ENCODE data around the gene PGM5. TPM values are rescaled to one million over a fixed set of nuclear protein-coding genes. Genes with fewer than 3 reads are reported as not detected.

PGM5 gene
- total and polyA plus RNA-seq, 5 experiments from 2014 or later = not detected

DNA sequence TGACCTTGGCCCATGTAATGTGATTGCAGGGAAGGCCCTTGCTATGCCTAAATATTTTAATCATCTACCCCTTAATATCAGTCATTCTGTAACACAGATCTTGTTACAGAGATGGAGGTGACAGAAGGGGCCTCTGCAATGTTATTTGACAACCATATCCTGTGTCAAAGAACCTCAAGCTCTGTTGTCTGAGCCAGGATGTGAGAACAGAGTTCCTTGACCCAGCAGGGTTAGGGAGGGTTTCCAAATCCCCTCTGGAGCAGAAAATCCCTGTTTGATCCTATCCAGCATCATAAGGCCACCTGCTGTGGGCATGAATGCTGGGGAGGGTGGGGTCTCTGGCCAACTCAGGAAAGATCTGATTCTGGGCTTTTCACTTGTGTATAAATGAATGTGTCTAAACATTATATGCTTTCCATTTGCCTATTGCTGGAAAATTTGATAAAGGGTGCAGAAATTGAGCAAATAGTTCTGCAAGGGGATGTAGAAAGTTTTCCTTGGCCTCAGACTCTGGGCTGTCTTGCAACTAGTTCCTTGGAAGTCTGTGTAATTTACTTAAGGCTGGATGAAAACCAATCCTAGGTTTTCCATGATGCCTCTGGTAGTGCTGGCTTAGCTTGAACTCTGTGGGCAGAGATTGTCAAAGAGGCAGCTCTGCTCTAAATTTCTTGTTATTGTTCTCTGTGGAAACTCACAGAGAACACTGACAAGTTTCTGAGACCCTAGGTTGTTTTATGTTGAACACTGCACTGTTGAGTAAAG, 71.0 kb downstream of the PGM5 start:
- no peak overlapping the region for H3K4me3 Mint-ChIP-seq
- H3K4me1 Mint-ChIP-seq = no peaks in the 10 kb centered on the region
- no peak for ATAC-seq
- peaks cover 0 to 5% (median 0%) of the 10 kb centered on the region in 9 donors for H3K9me3 Mint-ChIP-seq
- no peak for DNase-seq
- peaks cover 4 to 29% (median 7%) of the 10 kb centered on the region in 5 donors for H3K27me3 Mint-ChIP-seq
- H3K27ac Mint-ChIP-seq = no peak overlapping the region
- H3K36me3 Mint-ChIP-seq = peaks cover 0 to 3% (median 0%) of the 10 kb centered on the region in 3 donors
- POLR2A ChIA-PET = no interaction called here

DNA sequence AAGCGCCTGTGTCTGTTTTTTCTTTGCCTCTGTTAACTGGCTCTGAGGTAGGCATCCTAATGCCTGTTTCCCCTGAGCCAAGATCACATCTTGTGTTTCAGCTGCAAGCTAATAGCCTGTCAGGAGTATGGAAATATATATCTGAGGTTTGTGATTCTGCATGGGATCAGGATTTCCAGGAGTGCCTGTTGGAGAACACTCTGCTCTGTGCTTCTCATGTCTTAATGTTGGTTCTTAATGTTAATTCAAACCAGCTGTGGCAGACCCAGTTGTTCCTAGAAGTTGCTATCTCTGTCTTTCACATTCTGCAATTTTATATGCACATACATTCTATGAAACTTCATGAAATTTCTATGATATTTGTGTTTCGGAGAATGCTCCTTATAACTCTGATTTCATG, 72.1 kb downstream of the PGM5 start:
- Mint-ChIP-seq H3K4me3 (no peak overlapping the region), H3K36me3 (peaks cover 0 to 2% (median 0%) of the 10 kb centered on the region in 3 donors), H3K9me3 (peaks cover 0 to 5% (median 0%) of the 10 kb centered on the region in 9 donors), H3K27me3 (peaks cover 1 to 20% (median 7%) of the 10 kb centered on the region in 5 donors), H3K4me1 (no peaks in the 10 kb centered on the region), H3K27ac (no peak overlapping the region)
- POLR2A ChIA-PET = no interaction called here
- DNase-seq = no peak
- no peak for ATAC-seq

GRCh38 chr9:68429631-68430030, 73.2 kb downstream of the PGM5 start:
- no peak for ATAC-seq
- no peak overlapping the region for H3K27ac Mint-ChIP-seq
- no peaks in the 10 kb centered on the region for H3K36me3 Mint-ChIP-seq
- H3K4me1 Mint-ChIP-seq = no peaks in the 10 kb centered on the region
- H3K9me3 Mint-ChIP-seq = peaks cover 0 to 3% (median 0%) of the 10 kb centered on the region in 9 donors
- POLR2A ChIA-PET = no interaction called here
- DNase-seq = no peak
- H3K4me3 Mint-ChIP-seq = no peak overlapping the region
- H3K27me3 Mint-ChIP-seq = peaks cover 1 to 8% (median 4%) of the 10 kb centered on the region in 5 donors

DNA sequence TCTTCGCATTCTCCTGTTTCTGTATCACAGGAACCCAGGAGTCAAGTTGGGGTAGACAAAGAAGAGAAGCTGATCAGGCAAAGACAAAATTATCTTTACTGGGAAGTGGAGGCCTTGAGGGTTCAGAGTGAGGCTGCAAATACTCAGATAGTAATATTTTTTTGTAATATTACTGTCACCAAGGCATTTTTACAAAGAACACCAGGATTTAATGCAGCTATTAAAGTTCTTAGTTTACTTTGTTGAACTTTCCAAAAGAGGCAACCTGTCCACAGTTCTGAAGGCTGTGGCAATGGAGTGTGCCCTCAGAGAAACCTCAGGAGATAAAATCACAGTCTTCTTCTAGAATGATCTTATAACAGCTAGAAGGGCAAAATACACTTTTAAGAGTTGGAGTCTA, 74.9 kb downstream of the PGM5 start:
- no peaks in the 10 kb centered on the region for H3K36me3 Mint-ChIP-seq
- no peak for ATAC-seq
- H3K27me3 Mint-ChIP-seq = peaks cover 1 to 13% (median 6%) of the 10 kb centered on the region in 5 donors
- POLR2A ChIA-PET = no interaction called here
- DNase-seq = no peak
- no peaks in the 10 kb centered on the region for H3K9me3 Mint-ChIP-seq
- H3K27ac Mint-ChIP-seq = no peak overlapping the region
- H3K4me3 Mint-ChIP-seq = no peak overlapping the region
- no peaks in the 10 kb centered on the region for H3K4me1 Mint-ChIP-seq

- no peak for DNase-seq
- H3K27ac Mint-ChIP-seq = no peak overlapping the region
- no peaks in the 10 kb centered on the region for H3K4me1 Mint-ChIP-seq
- H3K36me3 Mint-ChIP-seq = no peaks in the 10 kb centered on the region
- peaks cover 0 to 4% (median 0%) of the 10 kb centered on the region in 9 donors for H3K9me3 Mint-ChIP-seq
- H3K4me3 Mint-ChIP-seq = no peak overlapping the region
- POLR2A ChIA-PET = no interaction called here
- no peak for ATAC-seq
- peaks cover 1 to 19% (median 11%) of the 10 kb centered on the region in 5 donors for H3K27me3 Mint-ChIP-seq
Measured at GRCh38 chr9:68433531-68434110, 77.2 kb downstream of the PGM5 start.

GRCh38 chr9:68437785-68438184, 81.4 kb downstream of the PGM5 start:
- POLR2A ChIA-PET = no interaction called here
- no peak for ATAC-seq
- H3K27ac Mint-ChIP-seq = no peak overlapping the region
- no peak overlapping the region for H3K4me3 Mint-ChIP-seq
- no peaks in the 10 kb centered on the region for H3K4me1 Mint-ChIP-seq
- peaks cover 1 to 17% (median 16%) of the 10 kb centered on the region in 5 donors for H3K27me3 Mint-ChIP-seq
- H3K9me3 Mint-ChIP-seq = peaks cover 0 to 20% (median 11%) of the 10 kb centered on the region in 9 donors
- H3K36me3 Mint-ChIP-seq = peaks cover 0 to 15% (median 0%) of the 10 kb centered on the region in 3 donors
- no peak for DNase-seq

GRCh38 chr9:68443624-68444023, 87.2 kb downstream of the PGM5 start:
- no peak for DNase-seq
- POLR2A ChIA-PET = no interaction called here
- no peak overlapping the region for H3K4me3 Mint-ChIP-seq
- H3K36me3 Mint-ChIP-seq = peaks cover 0 to 15% (median 0%) of the 10 kb centered on the region in 3 donors
- peaks cover 0 to 20% (median 13%) of the 10 kb centered on the region in 9 donors for H3K9me3 Mint-ChIP-seq
- H3K4me1 Mint-ChIP-seq = no peaks in the 10 kb centered on the region
- no peak for ATAC-seq
- no peak overlapping the region for H3K27ac Mint-ChIP-seq
- peaks cover 4 to 25% (median 6%) of the 10 kb centered on the region in 5 donors for H3K27me3 Mint-ChIP-seq

DNA sequence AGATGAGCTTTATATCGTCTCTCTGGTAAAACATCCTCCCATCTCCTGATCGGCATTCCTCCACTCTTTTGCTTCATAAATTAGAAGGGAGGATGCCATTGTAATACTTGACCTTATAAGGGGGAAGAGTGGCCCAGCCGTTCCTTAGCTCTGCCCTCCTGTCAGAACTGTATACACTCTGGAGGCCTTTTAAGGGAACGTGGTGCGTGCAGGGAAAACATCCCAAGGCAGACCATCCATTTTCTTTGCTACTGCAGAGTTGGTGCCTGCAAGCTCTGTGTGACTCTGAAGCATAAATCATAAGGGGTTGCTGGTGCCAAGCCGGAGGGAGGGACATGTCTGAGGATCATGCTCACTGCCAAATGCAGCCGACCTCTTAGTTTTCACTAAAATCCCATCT, 90.4 kb downstream of the PGM5 start:
- no peak for ATAC-seq
- POLR2A ChIA-PET = no interaction called here
- no peaks in the 10 kb centered on the region for H3K4me1 Mint-ChIP-seq
- no peak overlapping the region for H3K27ac Mint-ChIP-seq
- peaks cover 4 to 25% (median 8%) of the 10 kb centered on the region in 5 donors for H3K27me3 Mint-ChIP-seq
- no peak for DNase-seq
- peaks cover 0 to 4% (median 0%) of the 10 kb centered on the region in 3 donors for H3K36me3 Mint-ChIP-seq
- peaks cover 0 to 7% (median 2%) of the 10 kb centered on the region in 9 donors for H3K9me3 Mint-ChIP-seq
- H3K4me3 Mint-ChIP-seq = no peak overlapping the region

DNA sequence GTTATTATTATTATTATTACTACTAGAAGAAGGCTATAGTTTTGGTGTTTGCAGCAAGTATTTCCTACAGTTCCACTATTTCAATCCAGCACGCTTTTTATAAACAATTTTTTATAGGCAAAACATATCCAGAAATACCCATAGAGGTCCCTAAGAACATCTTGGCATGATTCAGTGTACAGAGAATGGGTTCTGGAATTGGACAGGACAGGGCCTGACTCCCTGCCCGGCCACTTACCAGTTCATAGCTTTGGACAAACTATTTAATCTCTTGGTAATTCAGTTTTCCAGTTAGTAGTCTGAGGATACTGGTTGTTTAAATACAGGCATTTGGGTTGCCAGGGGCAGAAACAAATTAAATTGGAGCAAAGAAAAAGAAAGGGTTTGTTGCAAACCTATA, 91.2 kb downstream of the PGM5 start:
- POLR2A ChIA-PET = no interaction called here
- H3K27ac Mint-ChIP-seq = no peak overlapping the region
- H3K36me3 Mint-ChIP-seq = no peaks in the 10 kb centered on the region
- no peaks in the 10 kb centered on the region for H3K4me1 Mint-ChIP-seq
- no peak for DNase-seq
- peaks cover 6 to 28% (median 8%) of the 10 kb centered on the region in 5 donors for H3K27me3 Mint-ChIP-seq
- H3K9me3 Mint-ChIP-seq = peaks cover 0 to 7% (median 0%) of the 10 kb centered on the region in 9 donors
- ATAC-seq = no peak
- no peak overlapping the region for H3K4me3 Mint-ChIP-seq

DNA sequence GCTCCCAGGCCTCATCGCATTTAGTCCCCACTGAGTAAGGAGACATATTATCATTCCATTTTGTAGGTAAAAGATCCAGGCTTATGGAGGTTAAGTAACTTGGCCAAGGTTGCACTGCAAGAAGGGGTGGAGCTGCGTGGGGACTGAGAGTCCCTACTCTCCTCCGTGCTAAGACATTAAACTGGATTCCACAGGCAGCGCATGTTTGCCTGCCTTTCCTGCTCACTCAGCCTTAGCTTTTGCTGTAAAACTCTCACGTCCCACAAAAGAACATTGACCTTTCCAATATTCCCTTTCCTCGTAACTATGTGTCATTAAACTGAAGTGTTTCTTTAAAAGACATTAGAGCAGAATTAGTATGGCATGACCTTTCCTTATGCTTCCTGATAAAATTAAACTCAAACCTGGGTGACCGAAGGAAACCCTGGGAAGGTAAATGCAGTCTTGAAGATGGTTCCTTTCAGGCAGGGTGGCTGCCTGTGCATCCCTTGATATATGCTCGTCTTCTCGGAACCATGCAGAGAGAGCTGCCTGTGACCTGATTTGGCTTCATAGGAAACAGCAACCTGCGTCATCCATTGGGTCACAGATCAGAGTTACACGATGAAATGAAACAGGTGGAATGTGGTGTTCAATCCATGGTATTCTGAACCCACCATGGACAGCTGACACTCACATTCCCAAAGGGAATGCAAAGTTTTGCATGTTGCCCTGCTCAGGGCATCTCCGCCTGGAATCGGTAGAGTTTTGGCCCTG, 98.3 kb downstream of the PGM5 start:
- POLR2A ChIA-PET = no interaction called here
- Mint-ChIP-seq H3K27ac (no peak overlapping the region), H3K36me3 (no peaks in the 10 kb centered on the region), H3K9me3 (no peaks in the 10 kb centered on the region), H3K27me3 (peaks cover 2 to 13% (median 6%) of the 10 kb centered on the region in 5 donors), H3K4me3 (no peak overlapping the region), H3K4me1 (no peaks in the 10 kb centered on the region)
- ATAC-seq = no peak
- DNase-seq = no peak

DNA sequence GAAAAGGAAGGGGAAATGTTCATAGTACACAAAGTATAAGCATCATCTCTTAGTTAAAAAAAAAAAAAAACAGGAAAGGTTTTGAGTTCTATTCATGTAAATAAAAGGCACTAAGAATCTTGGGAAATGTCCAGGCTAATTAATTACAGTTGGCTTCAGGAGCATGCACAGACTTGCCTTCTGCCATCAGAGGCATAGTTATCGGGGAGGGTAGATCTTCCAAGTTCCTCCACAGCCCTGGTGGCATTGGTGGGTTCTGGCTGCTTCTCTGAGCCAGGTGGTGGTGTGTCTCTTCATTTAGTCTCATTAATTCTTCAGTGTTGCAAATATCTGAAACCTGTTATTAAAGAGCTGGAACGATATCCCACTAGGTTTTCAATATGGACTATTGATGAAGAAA, 99.0 kb downstream of the PGM5 start:
- H3K27ac Mint-ChIP-seq = no peak overlapping the region
- DNase-seq (no peak), ATAC-seq (no peak)
- H3K27me3 Mint-ChIP-seq = peaks cover 2 to 13% (median 6%) of the 10 kb centered on the region in 5 donors
- no peak overlapping the region for H3K4me3 Mint-ChIP-seq
- H3K9me3 Mint-ChIP-seq = no peaks in the 10 kb centered on the region
- POLR2A ChIA-PET = no interaction called here
- no peaks in the 10 kb centered on the region for H3K4me1 Mint-ChIP-seq
- H3K36me3 Mint-ChIP-seq = no peaks in the 10 kb centered on the region

GRCh38 chr9:68457803-68458202, 101.4 kb downstream of the PGM5 start:
- ATAC-seq (no peak), DNase-seq (no peak)
- H3K9me3 Mint-ChIP-seq = no peaks in the 10 kb centered on the region
- POLR2A ChIA-PET = no interaction called here
- H3K4me3 Mint-ChIP-seq = no peak overlapping the region
- H3K4me1 Mint-ChIP-seq = no peaks in the 10 kb centered on the region
- no peak overlapping the region for H3K27ac Mint-ChIP-seq
- H3K27me3 Mint-ChIP-seq = peaks cover 0 to 13% (median 6%) of the 10 kb centered on the region in 5 donors
- H3K36me3 Mint-ChIP-seq = no peaks in the 10 kb centered on the region

DNA sequence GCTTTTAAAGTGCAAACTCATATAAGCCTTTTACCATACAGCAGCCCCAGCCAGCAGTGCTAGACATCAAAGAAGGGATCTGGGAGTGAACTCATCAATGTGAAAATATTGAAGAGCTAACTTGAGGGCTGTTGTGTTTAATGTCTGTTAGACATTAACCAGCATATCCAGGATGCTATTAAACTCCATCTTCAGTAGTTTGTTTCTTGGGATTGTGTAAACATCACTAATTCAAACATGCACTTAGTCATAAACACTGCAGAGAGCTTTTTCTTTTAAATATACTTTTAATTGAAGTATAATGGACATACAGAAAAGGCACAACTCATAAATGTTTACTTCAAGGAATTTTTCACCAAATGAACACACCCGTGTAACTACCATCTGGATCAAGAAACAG, 102.5 kb downstream of the PGM5 start:
- no peak for DNase-seq
- Mint-ChIP-seq H3K4me3 (no peak overlapping the region), H3K27ac (no peak overlapping the region)

More for the DNA sequence above, 102.5 kb downstream of the PGM5 start:
- POLR2A ChIA-PET = no interaction called here
- ATAC-seq = no peak
- Mint-ChIP-seq H3K36me3 (no peaks in the 10 kb centered on the region), H3K9me3 (no peaks in the 10 kb centered on the region), H3K4me1 (no peaks in the 10 kb centered on the region), H3K27me3 (peaks cover 0 to 13% (median 6%) of the 10 kb centered on the region in 5 donors)
